Prostate gland (tissue), 2 donors: Measurements from ENCODE around the gene PTPN2. TPM values are rescaled to one million over a fixed set of nuclear protein-coding genes. Genes with fewer than 3 reads are reported as not detected.

Experiments used
- DNase-seq: peaks from one replicate; pipeline ENCODE4 v3.0.0-alpha.2; 2019; ENCODE audit warnings: low spot score
- H3K27ac ChIP-seq, 2 donors: fragments of 200-600 bp; sonication (generic); 2 replicates each; pipeline ENCODE4 v1.5.1; 2017 to 2019
- H3K27me3 ChIP-seq: fragments of 200-600 bp; sonication (generic); replicated peaks from 2 replicates; pipeline ENCODE4 v1.5.1; 2019; ENCODE audit not compliant: insufficient read depth
- H3K36me3 ChIP-seq, 2 donors: fragments of 200-600 bp; sonication (generic); 1 replicate in 1 of 2; 2 replicates in 1 of 2; pipeline versions ENCODE4 v1.5.1 to v1.8.1; 2017 to 2019
- H3K4me1 ChIP-seq: fragments of 200-600 bp; sonication (generic); replicated peaks from 2 replicates; pipeline ENCODE4 v1.5.1; 2019
- H3K4me3 ChIP-seq, 2 donors: fragments of 200-600 bp; sonication (generic); 2 replicates each; pipeline ENCODE4 v1.5.1; 2017 to 2019
- H3K9me3 ChIP-seq: fragments of 200-600 bp; sonication (generic); 2 replicates; pipeline ENCODE4 v1.5.1; 2017
- CTCF ChIP-seq, 4 experiments: fragments of 200-600 bp in 2 of 4; fragments of 450-650 bp in 2 of 4; sonication (generic) in 2 of 4; IDR thresholded peaks; 1 replicate in 3 of 4; 2 replicates in 1 of 4; pipeline ENCODE4 v1.5.1; 2016 to 2019; ENCODE audit warnings: antibody characterized with exemption in 4 of 4, mild to moderate bottlenecking in 2 of 4, moderate library complexity in 2 of 4
- POLR2A ChIP-seq: fragments of 450-650 bp; IDR thresholded peaks from one replicate; pipeline ENCODE4 v1.6.1; 2016; ENCODE audit warnings: antibody characterized with exemption, mild to moderate bottlenecking
- POLR2AphosphoS5 ChIP-seq: sonication (generic); formaldehyde crosslinking; IDR thresholded peaks from one replicate; pipeline ENCODE4 v1.6.1; 2017; ENCODE audit warnings: antibody characterized with exemption
- WGBS: methylation state at CpG from one replicate; pipeline ENCODE4 v1.1.5; 2018; 5-methylcytosine and 5-hydroxymethylcytosine counted together
- intact Hi-C: fragments of 100-400 bp; cut with DNase I; formaldehyde crosslinking; loops from one replicate; pipeline ENCODE4 v1.14.2; 2022
- total RNA-seq, 2 donors: library from RNA; depleted of rRNA; stranded (reverse); fragments of >200 nt; gene quantifications; one replicate each; pipeline ENCODE4 v1.1.0, GENCODE V29; 2016

The PTPN2 gene
- total RNA-seq, 2 donors from 2014 or later: 25.0 to 34.0 TPM

DNA sequence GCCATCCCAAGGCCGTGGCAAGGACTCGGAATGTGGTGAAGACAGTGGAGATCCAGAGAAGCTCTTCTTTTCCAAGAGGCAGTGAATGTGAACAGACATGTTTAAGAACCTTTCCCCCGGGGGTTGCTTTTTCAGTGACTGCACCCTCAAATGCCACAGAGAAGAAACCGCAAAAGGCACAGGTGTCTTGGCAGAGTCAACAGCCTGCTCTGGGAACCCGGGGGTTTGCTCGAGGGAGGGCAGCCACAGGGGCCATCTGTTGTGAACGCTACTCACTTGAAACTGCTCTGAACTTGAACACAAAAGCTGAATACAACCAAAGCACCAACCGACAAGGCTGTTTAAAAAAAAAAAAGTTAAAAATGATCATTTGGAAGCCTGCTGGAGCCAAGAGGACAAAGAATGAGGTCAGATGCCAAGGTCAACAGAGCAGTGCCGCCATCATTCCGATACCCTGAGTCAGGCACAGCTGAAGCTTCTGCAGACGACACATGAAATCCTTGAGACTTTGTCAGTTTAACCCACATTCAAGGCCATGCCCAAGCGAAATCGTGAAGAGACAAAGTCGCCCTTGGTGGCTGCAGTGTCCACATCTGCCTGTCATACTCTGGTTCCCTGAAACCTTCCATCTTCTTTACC, 133.8 kb downstream of the PTPN2 start:
- H3K4me3 ChIP-seq: no peak overlapping the region
- TF ChIP-seq CTCF (IDR thresholded peaks at IDR 0.05): no peak
- no peak for TF ChIP-seq POLR2AphosphoS5
- TF ChIP-seq POLR2A: no peak
- H3K36me3 ChIP-seq: no peaks in the 10 kb centered on the region
- intact Hi-C loops: no loop called here
- WGBS: 72% methylated on average over 14 of the region's 14 CpGs
- H3K27me3 ChIP-seq: no peaks in the 10 kb centered on the region
- H3K9me3 ChIP-seq: no peaks in the 10 kb centered on the region
- no peaks in the 10 kb centered on the region for H3K4me1 ChIP-seq
- no peak overlapping the region for H3K27ac ChIP-seq
- no peak for DNase-seq

- WGBS: 81% methylated on average over 13 of the region's 13 CpGs
- Histone ChIP-seq H3K4me3 (no peak overlapping the region), H3K9me3 (no peaks in the 10 kb centered on the region), H3K27me3 (no peaks in the 10 kb centered on the region), H3K36me3 (no peaks in the 10 kb centered on the region), H3K27ac (no peak overlapping the region), H3K4me1 (no peaks in the 10 kb centered on the region)
- no peak for DNase-seq
- intact Hi-C loops: loop anchor here (5.0 to 10.0 kb wide), 2 partner anchors 146 to 183 kb away; no protein-coding TSS in a partner anchor
- TF ChIP-seq CTCF (IDR thresholded peaks at IDR 0.05) (no peak), POLR2AphosphoS5 (no peak), POLR2A (no peak)
These were observed 134.9 kb downstream of the PTPN2 start for GRCh38 chr18:12749121-12749520.

DNA sequence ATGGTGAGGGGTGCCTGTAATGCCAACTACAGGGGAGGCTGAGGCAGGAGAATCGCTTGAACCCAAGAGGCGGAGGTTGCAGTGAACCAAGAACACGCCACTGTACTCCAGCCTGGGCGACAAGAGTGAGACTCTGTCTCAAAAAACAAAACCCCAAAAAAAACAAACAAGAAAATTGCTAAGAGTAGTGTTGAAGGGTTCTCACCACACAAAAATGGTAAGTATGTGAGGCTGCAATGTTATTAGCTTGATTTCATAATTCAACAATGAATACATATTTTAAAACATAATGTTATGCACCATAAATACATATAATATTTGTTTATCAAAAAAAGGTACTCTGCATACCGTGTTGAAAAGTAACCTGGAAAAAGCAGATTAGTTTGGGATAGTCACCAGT, 135.4 kb downstream of the PTPN2 start:
- no peaks in the 10 kb centered on the region for H3K4me1 ChIP-seq
- no peaks in the 10 kb centered on the region for H3K36me3 ChIP-seq
- WGBS: 87% methylated on average over 5 of the region's 5 CpGs
- no peak overlapping the region for H3K27ac ChIP-seq
- no peaks in the 10 kb centered on the region for H3K9me3 ChIP-seq
- no peak for TF ChIP-seq CTCF (IDR thresholded peaks at IDR 0.05)
- no peak for TF ChIP-seq POLR2AphosphoS5
- TF ChIP-seq POLR2A: no peak
- H3K27me3 ChIP-seq: no peaks in the 10 kb centered on the region
- DNase-seq: no peak
- intact Hi-C loops: loop anchor here (5.0 to 10.0 kb wide), 2 partner anchors 146 to 184 kb away; no protein-coding TSS in a partner anchor
- no peak overlapping the region for H3K4me3 ChIP-seq

- TF ChIP-seq POLR2AphosphoS5: no peak
- TF ChIP-seq CTCF (IDR thresholded peaks at IDR 0.05): no peak
- TF ChIP-seq POLR2A: no peak
- no peak overlapping the region for H3K27ac ChIP-seq
- no peaks in the 10 kb centered on the region for H3K27me3 ChIP-seq
- no peaks in the 10 kb centered on the region for H3K4me1 ChIP-seq
- no peak for DNase-seq
- WGBS: 91% methylated on average over 8 of the region's 8 CpGs
- H3K4me3 ChIP-seq: no peak overlapping the region
- intact Hi-C loops: loop anchor here (5.0 to 10.0 kb wide), 2 partner anchors 147 to 185 kb away; no protein-coding TSS in a partner anchor
- no peaks in the 10 kb centered on the region for H3K36me3 ChIP-seq
- H3K9me3 ChIP-seq: no peaks in the 10 kb centered on the region
These were observed 136.3 kb downstream of the PTPN2 start for GRCh38 chr18:12747530-12748315.
